Loucy (cell line): ENCODE measurements around the gene PLEKHG5.

Experiments used
- H2AFZ ChIP-seq: fragments of 200-600 bp; sonication (generic); 2 replicates; pipeline ENCODE4 v1.6.0; 2016; ENCODE audit warnings: antibody characterized with exemption, mild to moderate bottlenecking, low read length, moderate library complexity
- H3F3A ChIP-seq: fragments of 200-600 bp; 2 replicates; pipeline ENCODE4 v1.6.0; 2016; ENCODE audit warnings: antibody characterized with exemption, low read depth, mild to moderate bottlenecking
- H3K27me3 ChIP-seq: fragments of 200-600 bp; sonication (generic); 2 replicates; pipeline ENCODE4 v1.6.1; 2014; ENCODE audit warnings: low read length, mild to moderate bottlenecking; ENCODE audit not compliant: insufficient read depth, poor library complexity, severe bottlenecking
- H3K36me3 ChIP-seq: fragments of 200-600 bp; sonication (generic); 2 replicates; pipeline ENCODE4 v1.6.1; 2016; ENCODE audit warnings: low read length; ENCODE audit not compliant: insufficient read depth
- H3K4me1 ChIP-seq: fragments of 200-600 bp; sonication (generic); 2 replicates; pipeline ENCODE4 v1.5.1; 2014; ENCODE audit warnings: low read length, mild to moderate bottlenecking; ENCODE audit not compliant: insufficient read depth, poor library complexity, severe bottlenecking
- H3K4me2 ChIP-seq: fragments of 200-600 bp; sonication (generic); 2 replicates; pipeline ENCODE4 v1.6.0; 2014; ENCODE audit warnings: antibody characterized with exemption, low read length, low read depth, mild to moderate bottlenecking; ENCODE audit not compliant: poor library complexity, severe bottlenecking
- H3K4me3 ChIP-seq: fragments of 200-600 bp; sonication (generic); 2 replicates; pipeline ENCODE4 v1.5.1; 2014; ENCODE audit warnings: low read length, mild to moderate bottlenecking, mixed read lengths; ENCODE audit not compliant: poor library complexity, severe bottlenecking
- H3K79me2 ChIP-seq: fragments of 200-600 bp; sonication (generic); 2 replicates; pipeline ENCODE4 v1.6.1; 2014; ENCODE audit warnings: low read length; ENCODE audit not compliant: insufficient read depth
- H3K9ac ChIP-seq: fragments of 200-600 bp; sonication (generic); 2 replicates; pipeline ENCODE4 v1.6.0; 2014; ENCODE audit warnings: mild to moderate bottlenecking, low read depth, low read length, moderate library complexity; ENCODE audit not compliant: poor library complexity, severe bottlenecking
- H3K9me2 ChIP-seq: fragments of 200-600 bp; sonication (generic); replicated peaks from 2 replicates; pipeline ENCODE4 v1.6.1; 2016; ENCODE audit warnings: low read depth, low read length, mixed read lengths
- H3K9me3 ChIP-seq: fragments of 200-600 bp; sonication (generic); 2 replicates; pipeline ENCODE4 v1.6.1; 2014; ENCODE audit warnings: mild to moderate bottlenecking, antibody characterized with exemption, low read length, low read depth; ENCODE audit not compliant: insufficient read depth
- H4K20me1 ChIP-seq: fragments of 200-600 bp; sonication (generic); 2 replicates; pipeline ENCODE4 v1.6.0; 2014; ENCODE audit warnings: antibody characterized with exemption, low read length, mild to moderate bottlenecking; ENCODE audit not compliant: insufficient read depth, poor library complexity, severe bottlenecking
- EZH2phosphoT487 ChIP-seq: fragments of 200-600 bp; IDR thresholded peaks from 2 replicates; pipeline ENCODE4 v1.6.1; 2018; ENCODE audit warnings: antibody characterized with exemption, mild to moderate bottlenecking, moderate library complexity, borderline replicate concordance
- TF ChIP-seq, protein P1 (sequence below): fragments of 200-600 bp; sonication (generic); conservative IDR thresholded peaks from 2 replicates; pipeline ENCODE4 v1.5.1; 2014; ENCODE audit warnings: mild to moderate bottlenecking, antibody characterized with exemption, low read length

PLEKHG5 gene

DNA sequence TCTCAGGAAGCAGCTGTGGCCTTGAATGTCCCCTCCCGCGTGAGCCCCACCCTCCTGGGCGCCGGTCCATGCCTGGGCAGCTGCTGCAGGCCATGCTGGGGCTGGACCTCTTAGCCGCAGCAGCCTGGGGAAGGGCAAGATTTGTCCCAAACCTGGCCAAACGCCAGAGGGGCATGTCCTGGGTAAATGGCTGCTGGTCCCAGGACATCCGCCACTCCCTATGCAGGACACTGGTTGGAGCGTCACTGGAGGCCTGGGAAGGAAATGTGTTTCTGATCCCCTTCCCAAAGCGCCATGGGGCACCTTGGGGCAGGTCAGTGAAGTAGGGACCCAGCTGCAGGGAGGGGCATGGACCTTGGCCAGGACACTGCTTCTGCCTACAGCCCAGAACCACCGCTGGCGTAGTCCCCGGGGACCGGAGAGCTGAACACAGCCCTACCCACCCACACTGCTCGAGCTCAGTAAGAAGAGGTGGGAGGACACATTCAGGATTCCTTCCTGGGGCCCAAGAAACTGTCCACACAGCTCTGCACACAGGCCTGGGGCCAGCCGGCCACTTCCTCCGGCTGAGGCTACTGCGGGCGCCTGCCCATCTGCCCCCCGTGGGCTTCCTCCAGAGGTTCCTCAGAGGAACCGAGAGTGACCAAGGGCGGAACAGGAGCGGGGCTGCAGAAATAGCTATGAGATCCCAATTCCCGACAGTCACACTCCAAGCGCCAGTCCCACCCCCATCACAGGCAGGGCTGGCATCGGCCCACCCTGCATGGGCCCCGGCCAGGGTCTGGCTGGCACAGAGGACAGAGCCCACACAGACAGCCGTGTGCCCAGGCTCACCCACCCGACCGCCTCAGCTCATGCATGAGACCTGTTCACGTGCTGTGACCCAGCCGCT is 10.8 kb upstream of the PLEKHG5 start:
- Histone ChIP-seq H3K79me2 (no peaks in the 10 kb centered on the region), H3K4me2 (no peak overlapping the region), H3K4me3 (no peak overlapping the region), H3K36me3 (no peaks in the 10 kb centered on the region), H4K20me1 (no peaks in the 10 kb centered on the region), H3K27me3 (no peaks in the 10 kb centered on the region), H3K9me3 (no peaks in the 10 kb centered on the region), H2AFZ (no peak overlapping the region), H3K4me1 (no peaks in the 10 kb centered on the region), H3F3A (no peaks in the 10 kb centered on the region), H3K9ac (no peak overlapping the region), H3K9me2 (no peaks in the 10 kb centered on the region)
- TF ChIP-seq, protein P1, sequence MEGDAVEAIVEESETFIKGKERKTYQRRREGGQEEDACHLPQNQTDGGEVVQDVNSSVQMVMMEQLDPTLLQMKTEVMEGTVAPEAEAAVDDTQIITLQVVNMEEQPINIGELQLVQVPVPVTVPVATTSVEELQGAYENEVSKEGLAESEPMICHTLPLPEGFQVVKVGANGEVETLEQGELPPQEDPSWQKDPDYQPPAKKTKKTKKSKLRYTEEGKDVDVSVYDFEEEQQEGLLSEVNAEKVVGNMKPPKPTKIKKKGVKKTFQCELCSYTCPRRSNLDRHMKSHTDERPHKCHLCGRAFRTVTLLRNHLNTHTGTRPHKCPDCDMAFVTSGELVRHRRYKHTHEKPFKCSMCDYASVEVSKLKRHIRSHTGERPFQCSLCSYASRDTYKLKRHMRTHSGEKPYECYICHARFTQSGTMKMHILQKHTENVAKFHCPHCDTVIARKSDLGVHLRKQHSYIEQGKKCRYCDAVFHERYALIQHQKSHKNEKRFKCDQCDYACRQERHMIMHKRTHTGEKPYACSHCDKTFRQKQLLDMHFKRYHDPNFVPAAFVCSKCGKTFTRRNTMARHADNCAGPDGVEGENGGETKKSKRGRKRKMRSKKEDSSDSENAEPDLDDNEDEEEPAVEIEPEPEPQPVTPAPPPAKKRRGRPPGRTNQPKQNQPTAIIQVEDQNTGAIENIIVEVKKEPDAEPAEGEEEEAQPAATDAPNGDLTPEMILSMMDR, result no peak
- no peak for TF ChIP-seq EZH2phosphoT487

DNA sequence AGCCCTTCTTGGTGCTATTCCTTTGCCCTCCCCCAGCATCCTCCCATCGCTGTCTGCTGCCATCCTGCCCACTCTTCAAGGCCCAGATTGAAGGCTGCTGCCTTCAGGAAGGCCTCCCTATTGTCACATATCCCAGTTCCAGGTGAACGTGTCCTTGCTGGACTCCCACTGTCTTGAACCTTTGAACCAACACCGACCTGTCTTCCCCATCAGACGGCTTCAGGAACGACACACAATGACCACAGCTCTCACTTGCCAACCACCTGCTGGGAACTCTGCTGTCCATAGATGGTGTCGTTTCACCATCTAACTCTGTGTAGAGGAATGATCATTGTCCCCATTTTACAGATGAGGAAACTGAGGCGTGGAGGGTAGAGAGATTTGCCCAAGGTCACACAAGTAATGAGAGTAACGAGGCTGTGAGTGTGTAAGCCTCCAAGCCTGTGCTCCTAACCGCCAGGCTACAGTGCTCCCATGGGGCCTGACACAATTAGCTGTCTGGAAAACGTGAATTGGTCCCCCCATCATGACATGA is 9.9 kb upstream of the PLEKHG5 start:
- Histone ChIP-seq H3K9ac (no peak overlapping the region), H4K20me1 (no peaks in the 10 kb centered on the region), H2AFZ (no peak overlapping the region), H3K79me2 (no peaks in the 10 kb centered on the region), H3K27me3 (no peaks in the 10 kb centered on the region), H3K9me2 (no peaks in the 10 kb centered on the region), H3F3A (no peaks in the 10 kb centered on the region), H3K9me3 (no peaks in the 10 kb centered on the region), H3K36me3 (no peaks in the 10 kb centered on the region), H3K4me3 (no peak overlapping the region), H3K4me2 (no peak overlapping the region), H3K4me1 (peaks cover 6% of the 10 kb centered on the region)
- TF ChIP-seq EZH2phosphoT487, result no peak
- TF ChIP-seq, protein P1, result no peak

GRCh38 chr1:6500544-6501278 is 9.2 kb upstream of the PLEKHG5 start:
- no peaks in the 10 kb centered on the region for H4K20me1 ChIP-seq
- no peak overlapping the region for H3K9ac ChIP-seq
- TF ChIP-seq EZH2phosphoT487, result no peak
- TF ChIP-seq, protein P1, result no peak
- H3K79me2 ChIP-seq, result no peaks in the 10 kb centered on the region
- no peaks in the 10 kb centered on the region for H3F3A ChIP-seq
- H3K36me3 ChIP-seq, result no peaks in the 10 kb centered on the region
- H3K9me3 ChIP-seq, result no peaks in the 10 kb centered on the region
- H3K4me2 ChIP-seq, result no peak overlapping the region
- peaks cover 13% of the 10 kb centered on the region for H3K4me1 ChIP-seq
- no peaks in the 10 kb centered on the region for H3K27me3 ChIP-seq
- no peaks in the 10 kb centered on the region for H3K9me2 ChIP-seq
- H3K4me3 ChIP-seq, result no peak overlapping the region
- H2AFZ ChIP-seq, result no peak overlapping the region
